HepG2 (cell line): ENCODE measurements around the gene GADD45GIP1. TPM values are rescaled to one million over a fixed set of nuclear protein-coding genes. Genes with fewer than 3 reads are reported as not detected.

ENCODE experiments used
- DNMT3B ChIP-seq: conservative IDR thresholded peaks from 2 replicates; pipeline ENCODE4 v1.6.1; 2016; ENCODE audit warnings: missing biosample characterization, control low read depth
- FOXO1 ChIP-seq: sonication (generic); formaldehyde crosslinking; IDR thresholded peaks from 2 replicates; pipeline ENCODE4 v1.4.0; 2020; ENCODE audit warnings: missing genetic modification reagents
- MAFG ChIP-seq: sonication (generic); formaldehyde crosslinking; IDR thresholded peaks from 2 replicates; pipeline ENCODE4 v1.5.1; 2020; ENCODE audit warnings: mild to moderate bottlenecking, missing genetic modification reagents
- NCOA5 ChIP-seq: sonication (generic); formaldehyde crosslinking; IDR thresholded peaks from 2 replicates; pipeline ENCODE4 v1.4.0; 2020; ENCODE audit warnings: missing genetic modification reagents
- SAP130 ChIP-seq: IDR thresholded peaks from 2 replicates; pipeline ENCODE4 v1.6.1; 2016; ENCODE audit warnings: low read depth
- SIN3B ChIP-seq: fragments of 150-350 bp; IDR thresholded peaks from 2 replicates; pipeline ENCODE4 v1.6.1; 2014; ENCODE audit warnings: low read length
- SOX6 ChIP-seq, 2 experiments: fragments of 450-650 bp in 1 of 2; sonication (generic) in 1 of 2; formaldehyde crosslinking in 1 of 2; IDR thresholded peaks; 2 replicates each; pipeline versions ENCODE4 v1.4.0 to v1.6.1; 2017 to 2020; ENCODE audit warnings: antibody characterized with exemption in 1 of 2, mild to moderate bottlenecking in 1 of 2, missing genetic modification reagents in 1 of 2
- TERF1 ChIP-seq: sonication (generic); formaldehyde crosslinking; IDR thresholded peaks from 2 replicates; pipeline ENCODE4 v1.8.0; 2022; ENCODE audit warnings: mild to moderate bottlenecking, missing genetic modification reagents, moderate library complexity
- TFDP2 ChIP-seq: sonication (generic); formaldehyde crosslinking; IDR thresholded peaks from 2 replicates; pipeline ENCODE4 v1.4.0; 2020; ENCODE audit warnings: missing genetic modification reagents
- ZBTB25 ChIP-seq: IDR thresholded peaks from 2 replicates; pipeline ENCODE4 v1.6.1; 2018; ENCODE audit warnings: missing genetic modification reagents
- ZEB1 ChIP-seq: IDR thresholded peaks from 2 replicates; pipeline ENCODE4 v1.6.1; 2012; ENCODE audit warnings: mild to moderate bottlenecking, low read depth, inconsistent platforms; ENCODE audit not compliant: insufficient replicate concordance
- ZFYVE20 ChIP-seq: sonication (generic); formaldehyde crosslinking; IDR thresholded peaks from 2 replicates; pipeline ENCODE4 v1.8.0; 2023; ENCODE audit warnings: low read depth, mild to moderate bottlenecking, moderate library complexity, missing genetic modification reagents, borderline replicate concordance
- ZNF225 ChIP-seq: sonication (generic); formaldehyde crosslinking; IDR thresholded peaks from 2 replicates; pipeline ENCODE4 v1.4.0; 2020; ENCODE audit warnings: mild to moderate bottlenecking, missing genetic modification reagents
- ZNF343 ChIP-seq: sonication (generic); formaldehyde crosslinking; IDR thresholded peaks from 2 replicates; pipeline ENCODE4 v1.4.0; 2020; ENCODE audit warnings: mild to moderate bottlenecking, missing genetic modification reagents
- ZNF549 ChIP-seq: sonication (generic); formaldehyde crosslinking; IDR thresholded peaks from 2 replicates; pipeline ENCODE4 v1.5.0; 2020; ENCODE audit warnings: missing genetic modification reagents
- ZNF552 ChIP-seq: sonication (generic); formaldehyde crosslinking; IDR thresholded peaks from 2 replicates; pipeline ENCODE4 v1.9.0; 2022; ENCODE audit warnings: missing genetic modification reagents, mild to moderate bottlenecking, borderline replicate concordance
- ZNF556 ChIP-seq: sonication (generic); formaldehyde crosslinking; IDR thresholded peaks from 2 replicates; pipeline ENCODE4 v1.4.0; 2020; ENCODE audit warnings: mild to moderate bottlenecking, missing genetic modification reagents, borderline replicate concordance
- ZNF770 ChIP-seq: sonication (generic); formaldehyde crosslinking; IDR thresholded peaks from 2 replicates; pipeline ENCODE4 v1.5.0; 2020; ENCODE audit warnings: mild to moderate bottlenecking, missing genetic modification reagents
- polyA plus RNA-seq, 8 experiments: library from polyadenylated mRNA; depleted of rRNA in 3 of 8; stranded (reverse) in 7 of 8; unstranded in 1 of 8; fragments of >200 nt; fragmentation: Illumina TruSeq in 4 of 8; extraction: Trizol in 4 of 8; gene quantifications; 2 replicates each; pipeline versions ENCODE4 v1.2.1 to v1.2.3, GENCODE V29; 2011 to 2016; ENCODE audit warnings: low read depth in 4 of 8, missing spikeins in 1 of 8, mixed read lengths in 1 of 8; ENCODE audit not compliant: insufficient read depth in 1 of 8
- total RNA-seq, 5 experiments: library from RNA; depleted of rRNA; stranded (reverse); fragments of >200 nt; fragmentation: Illumina TruSeq; extraction: Trizol; gene quantifications; 2 replicates each; pipeline ENCODE4 v1.2.3, GENCODE V29; 2016; ENCODE audit warnings: low read depth in 1 of 5
- TF ChIP-seq, protein P1 (sequence below): sonication (generic); formaldehyde crosslinking; IDR thresholded peaks from 2 replicates; pipeline ENCODE4 v1.8.1; 2023; ENCODE audit warnings: mild to moderate bottlenecking, missing genetic modification reagents, borderline replicate concordance
- TF ChIP-seq, protein P2 (sequence below): sonication (generic); formaldehyde crosslinking; IDR thresholded peaks from 2 replicates; pipeline ENCODE4 v1.5.0; 2020; ENCODE audit warnings: missing genetic modification reagents

The GADD45GIP1 gene
- total and polyA plus RNA-seq, 2 of the 13 experiments (the other 11 are each of a cell fraction or from before 2014, with no cell fraction given): 24.6 to 30.7 TPM

GRCh38 chr19:12933287-12934072 is 23.5 kb downstream of the GADD45GIP1 start, which contains the start of gene FARSA (continued):
- TF ChIP-seq ZNF343 (no peak), ZNF549 (CRISPR knock-in tag) (no peak), ZNF556 (peak; percentile 62; the same call in 1 of the 2 replicates), ZEB1 (no peak), SOX6 (IDR thresholded peaks at IDR 0.05) (no peak), SOX6 (CRISPR knock-in tag; IDR thresholded peaks at IDR 0.05) (peak; percentile 54; the same call in 1 of the 2 replicates), TFDP2 (CRISPR knock-in tag) (peak; percentile 63; the same call in 1 of the 2 replicates), MAFG (no peak), ZNF552 (CRISPR knock-in tag) (no peak), ZFYVE20 (no peak), SAP130 (CRISPR knock-in tag) (peak; percentile 97), FOXO1 (CRISPR knock-in tag) (no peak; the same call in 1 of the 2 replicates), NCOA5 (CRISPR knock-in tag) (no peak), ZNF770 (no peak), ZBTB25 (peak; percentile 41; the same call in 1 of the 2 replicates), SIN3B (0 out of 2 replicates have a peak, but pooled peaks have one; percentile 21), DNMT3B (CRISPR knock-in tag) (no peak), TERF1 (CRISPR knock-in tag) (no peak), ZNF225 (CRISPR knock-in tag) (peak; percentile 89)
- TF ChIP-seq, protein P1, sequence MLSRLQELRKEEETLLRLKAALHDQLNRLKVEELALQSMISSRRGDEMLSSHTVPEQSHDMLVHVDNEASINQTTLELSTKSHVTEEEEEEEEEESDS: no peak
- TF ChIP-seq, protein P2, sequence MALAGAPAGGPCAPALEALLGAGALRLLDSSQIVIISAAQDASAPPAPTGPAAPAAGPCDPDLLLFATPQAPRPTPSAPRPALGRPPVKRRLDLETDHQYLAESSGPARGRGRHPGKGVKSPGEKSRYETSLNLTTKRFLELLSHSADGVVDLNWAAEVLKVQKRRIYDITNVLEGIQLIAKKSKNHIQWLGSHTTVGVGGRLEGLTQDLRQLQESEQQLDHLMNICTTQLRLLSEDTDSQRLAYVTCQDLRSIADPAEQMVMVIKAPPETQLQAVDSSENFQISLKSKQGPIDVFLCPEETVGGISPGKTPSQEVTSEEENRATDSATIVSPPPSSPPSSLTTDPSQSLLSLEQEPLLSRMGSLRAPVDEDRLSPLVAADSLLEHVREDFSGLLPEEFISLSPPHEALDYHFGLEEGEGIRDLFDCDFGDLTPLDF: no peak
